H9 (cell line): ENCODE measurements around the gene POFUT2. TPM values are rescaled to one million over a fixed set of nuclear protein-coding genes. Genes with fewer than 3 reads are reported as not detected.

ENCODE experiments used
- DNase-seq: peaks from one replicate; pipeline ENCODE4 v3.0.0-alpha.2; 2017
- H2AFZ ChIP-seq: one replicate; pipeline ENCODE4 v1.6.1; 2013; ENCODE audit warnings: mild to moderate bottlenecking, low read length, control low read depth, moderate library complexity
- H2AK5ac ChIP-seq: 2 replicates; pipeline ENCODE4 v1.6.1; 2013; ENCODE audit warnings: low read length, control low read depth, mixed read lengths; ENCODE audit not compliant: insufficient read length
- H2BK120ac ChIP-seq: one replicate; pipeline ENCODE4 v1.6.1; 2013; ENCODE audit warnings: low read depth, mild to moderate bottlenecking, low read length, control low read depth, inconsistent platforms; ENCODE audit not compliant: poor library complexity, severe bottlenecking
- H2BK12ac ChIP-seq: 2 replicates; pipeline ENCODE4 v1.6.1; 2013; ENCODE audit warnings: low read length, control low read depth, mixed read lengths, low read depth; ENCODE audit not compliant: insufficient read length
- H2BK15ac ChIP-seq: 2 replicates; pipeline ENCODE4 v1.6.1; 2013; ENCODE audit warnings: low read depth, low read length, control low read depth
- H2BK20ac ChIP-seq: one replicate; pipeline ENCODE4 v1.6.1; 2013; ENCODE audit warnings: low read depth, mild to moderate bottlenecking, low read length, control low read depth, inconsistent platforms; ENCODE audit not compliant: poor library complexity, severe bottlenecking
- H2BK5ac ChIP-seq: 2 replicates; pipeline ENCODE4 v1.6.1; 2013; ENCODE audit warnings: low read length, control low read depth, mixed read lengths; ENCODE audit not compliant: insufficient read length
- H3K14ac ChIP-seq: 2 replicates; pipeline ENCODE4 v1.6.1; 2013; ENCODE audit warnings: low read length, control low read depth; ENCODE audit not compliant: insufficient read depth
- H3K18ac ChIP-seq: 2 replicates; pipeline ENCODE4 v1.6.1; 2013; ENCODE audit warnings: low read depth, mild to moderate bottlenecking, mixed read lengths, low read length, control low read depth; ENCODE audit not compliant: insufficient read length
- H3K23ac ChIP-seq: 2 replicates; pipeline ENCODE4 v1.6.1; 2013; ENCODE audit warnings: low read length, control low read depth, mixed read lengths, low read depth; ENCODE audit not compliant: insufficient read length
- H3K23me2 ChIP-seq: 2 replicates; pipeline ENCODE4 v1.6.1; 2013; ENCODE audit warnings: low read depth, mild to moderate bottlenecking, mixed read lengths, low read length, control low read depth; ENCODE audit not compliant: insufficient read length, poor library complexity, severe bottlenecking
- H3K27ac ChIP-seq: 2 replicates; pipeline ENCODE4 v1.5.1; 2013; ENCODE audit warnings: low read length, control low read depth, mixed read lengths, low read depth; ENCODE audit not compliant: insufficient read length
- H3K27me3 ChIP-seq: 2 replicates; pipeline ENCODE4 v1.6.1; 2013; ENCODE audit warnings: low read length, control low read depth, inconsistent platforms; ENCODE audit not compliant: insufficient read depth
- H3K4ac ChIP-seq: 2 replicates; pipeline ENCODE4 v1.6.1; 2013; ENCODE audit warnings: low read depth, mild to moderate bottlenecking, control low read depth, inconsistent platforms, low read length, moderate library complexity
- H3K4me1 ChIP-seq: 2 replicates; pipeline ENCODE4 v1.6.1; 2013; ENCODE audit warnings: low read length, control low read depth, inconsistent platforms; ENCODE audit not compliant: insufficient read depth
- H3K4me2 ChIP-seq: 2 replicates; pipeline ENCODE4 v1.6.1; 2013; ENCODE audit warnings: low read length, control low read depth, mixed read lengths; ENCODE audit not compliant: insufficient read length, insufficient read depth
- H3K56ac ChIP-seq: 2 replicates; pipeline ENCODE4 v1.6.1; 2013; ENCODE audit warnings: low read depth, mild to moderate bottlenecking, mixed read lengths, low read length, control low read depth; ENCODE audit not compliant: insufficient read length
- H3K79me1 ChIP-seq: 2 replicates; pipeline ENCODE4 v1.6.1; 2013; ENCODE audit warnings: low read depth, mild to moderate bottlenecking, moderate library complexity, low read length, control low read depth, inconsistent platforms; ENCODE audit not compliant: insufficient read depth, poor library complexity, severe bottlenecking
- H3K79me2 ChIP-seq: 2 replicates; pipeline ENCODE4 v1.6.1; 2013; ENCODE audit warnings: low read length, control low read depth, inconsistent platforms; ENCODE audit not compliant: insufficient read depth
- H3K9ac ChIP-seq: 2 replicates; pipeline ENCODE4 v1.6.1; 2013; ENCODE audit warnings: low read length, control low read depth, mixed read lengths; ENCODE audit not compliant: insufficient read length; ENCODE audit errors: extremely low read depth
- H3K9me3 ChIP-seq: one replicate; pipeline ENCODE4 v1.6.1; 2013; ENCODE audit warnings: low read depth, low read length, inconsistent platforms; ENCODE audit not compliant: control insufficient read depth
- H3T11ph ChIP-seq: one replicate; pipeline ENCODE4 v1.6.1; 2013; ENCODE audit warnings: mild to moderate bottlenecking, low read length, control low read depth, inconsistent platforms
- H4K20me1 ChIP-seq: one replicate; pipeline ENCODE4 v1.6.1; 2013; ENCODE audit not compliant: control insufficient read depth, insufficient read length, insufficient read depth
- H4K5ac ChIP-seq: 2 replicates; pipeline ENCODE4 v1.6.1; 2013; ENCODE audit warnings: low read depth, mild to moderate bottlenecking, mixed read lengths, low read length, control low read depth; ENCODE audit not compliant: insufficient read length
- H4K8ac ChIP-seq: replicated peaks from 2 replicates; pipeline ENCODE4 v1.6.1; 2013; ENCODE audit warnings: low read length, control low read depth, mixed read lengths, low read depth; ENCODE audit not compliant: insufficient read length
- H4K91ac ChIP-seq: 2 replicates; pipeline ENCODE4 v1.6.1; 2013; ENCODE audit warnings: low read depth, mild to moderate bottlenecking, moderate library complexity, mixed read lengths, low read length, control low read depth; ENCODE audit not compliant: insufficient read length
- H3K27ac Mint-ChIP-seq, 3 experiments: 2 replicates in 2 of 3; 3 replicates in 1 of 3; pipeline ENCODE4 v1.8.0; 2020 to 2021; ENCODE audit warnings: mixed read lengths in 3 of 3, mild to moderate bottlenecking in 1 of 3, moderate library complexity in 1 of 3
- H3K27me3 Mint-ChIP-seq: 2 replicates; pipeline ENCODE4 v1.8.0; 2021; ENCODE audit warnings: low read depth, mild to moderate bottlenecking, moderate library complexity, mixed read lengths
- H3K36me3 Mint-ChIP-seq, 3 experiments: 2 replicates in 2 of 3; 3 replicates in 1 of 3; pipeline ENCODE4 v1.8.0; 2020 to 2021; ENCODE audit warnings: low read depth in 3 of 3, mixed read lengths in 3 of 3; ENCODE audit not compliant: insufficient read depth in 1 of 3
- H3K4me1 Mint-ChIP-seq, 2 experiments: 2 replicates each; pipeline ENCODE4 v1.8.0; 2020; ENCODE audit warnings: mixed read lengths in 2 of 2
- H3K4me3 Mint-ChIP-seq, 2 experiments: 2 replicates in 1 of 2; 3 replicates in 1 of 2; pipeline ENCODE4 v1.8.0; 2020 to 2021; ENCODE audit warnings: mild to moderate bottlenecking in 2 of 2, mixed read lengths in 2 of 2, moderate library complexity in 1 of 2
- H3K9me3 Mint-ChIP-seq, 2 experiments: 2 replicates in 1 of 2; 3 replicates in 1 of 2; pipeline ENCODE4 v1.8.0; 2020; ENCODE audit warnings: mild to moderate bottlenecking in 2 of 2, mixed read lengths in 2 of 2, moderate library complexity in 1 of 2
- CTCF ChIP-seq: fragments of 200-600 bp; sonication (generic); conservative IDR thresholded peaks from 3 replicates; pipeline ENCODE4 v1.8.0; 2021; ENCODE audit warnings: antibody characterized with exemption, mild to moderate bottlenecking
- WGBS: extraction: QIAGEN DNeasy Blood & Tissue Kit; methylation state at CpG from one replicate; pipeline ENCODE4 v1.1.7; 2013; ENCODE audit warnings: missing lambda C conversion rate, low lambda C conversion rate, mixed read lengths; ENCODE audit not compliant: insufficient read length; ENCODE audit errors: extremely low coverage; 5-methylcytosine and 5-hydroxymethylcytosine counted together
- total RNA-seq: library from RNA; stranded (reverse); gene quantifications from 2 replicates; pipeline ENCODE4 v1.2.1, GENCODE V29; 2021

POFUT2 gene
- total RNA-seq, 1 experiment from 2014 or later: 34.8 TPM

- no peak overlapping the region for H2BK15ac ChIP-seq
- no peak overlapping the region for H3K4ac ChIP-seq
- H3K36me3 Mint-ChIP-seq: peaks cover 36 to 60% (median 54%) of the 10 kb centered on the region in 3 experiments
- H4K8ac ChIP-seq: no peak overlapping the region
- no peak overlapping the region for H3K4me3 Mint-ChIP-seq
- no peaks in the 10 kb centered on the region for H3K9me3 ChIP-seq
- no peaks in the 10 kb centered on the region for H3K27me3 ChIP-seq
- peaks cover 2 to 4% of the 10 kb centered on the region in 2 experiments; a peak in 2 of 5 replicates for H3K9me3 Mint-ChIP-seq
- no peak overlapping the region for H4K91ac ChIP-seq
- H3K27ac Mint-ChIP-seq: no peak overlapping the region
- no peak overlapping the region for H2BK20ac ChIP-seq
- H4K20me1 ChIP-seq: no peaks in the 10 kb centered on the region
- H3T11ph ChIP-seq: no peak overlapping the region
- H3K14ac ChIP-seq: no peak overlapping the region
- no peaks in the 10 kb centered on the region for H3K79me2 ChIP-seq
- no peaks in the 10 kb centered on the region for H3K79me1 ChIP-seq
- no peak for TF ChIP-seq CTCF
- no peak overlapping the region for H2BK120ac ChIP-seq
- H3K27ac ChIP-seq: no peak overlapping the region
- H3K4me2 ChIP-seq: no peak overlapping the region
- DNase-seq: peak; percentile 14
- no peak overlapping the region for H2AK5ac ChIP-seq
- no CpG with 5 or more reads among the region's 36 CpGs for WGBS
- no peak overlapping the region for H3K23ac ChIP-seq
- H3K56ac ChIP-seq: no peak overlapping the region
- no peaks in the 10 kb centered on the region for H3K4me1 Mint-ChIP-seq
- no peak overlapping the region for H2BK5ac ChIP-seq
- H3K18ac ChIP-seq: no peak overlapping the region
- no peak overlapping the region for H3K9ac ChIP-seq
- H4K5ac ChIP-seq: no peak overlapping the region
- no peaks in the 10 kb centered on the region for H3K4me1 ChIP-seq
- no peaks in the 10 kb centered on the region for H3K23me2 ChIP-seq
- H3K27me3 Mint-ChIP-seq: no peaks in the 10 kb centered on the region
- no peak overlapping the region for H2BK12ac ChIP-seq
- H2AFZ ChIP-seq: no peak overlapping the region
These were observed 21.8 kb downstream of the POFUT2 start for GRCh38 chr21:45265721-45266517.
